ENCODE measurements around the gene GAREM2. TPM values are rescaled to one million over a fixed set of nuclear protein-coding genes. Genes with fewer than 3 reads are reported as not detected.

The GAREM2 gene
- total and polyA plus RNA-seq, 2 donors (not counting 3 experiments of a cell fraction or from before 2014, with no cell fraction given) = 3.1 to 3.7 TPM

DNA sequence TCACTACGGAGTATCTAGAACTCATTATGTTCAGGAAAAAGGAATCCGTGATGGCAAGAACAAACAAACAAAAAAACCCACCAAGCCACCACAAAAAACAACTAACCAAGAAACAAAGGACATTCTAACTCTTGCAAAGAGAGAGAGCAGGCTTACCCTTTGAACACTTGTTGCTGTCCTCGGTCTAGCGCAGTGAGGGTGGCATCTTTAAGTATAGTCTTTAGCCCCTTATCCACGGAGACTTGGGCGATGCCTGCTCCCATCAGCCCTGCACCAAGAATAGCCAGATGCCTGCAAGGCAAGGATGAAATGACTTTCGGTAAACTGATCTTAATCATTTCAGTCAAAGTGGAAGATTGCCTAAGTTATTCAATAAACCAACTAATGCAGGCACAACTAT lies 31.0 kb downstream of the GAREM2 start:
- Histone ChIP-seq H3K27ac (ENCODE audit: insufficient read depth, low read depth, low read length) (no peak overlapping the region), H3K9me3 (replicated peaks; ENCODE audit: control insufficient read depth, insufficient read depth, low read length) (no peaks in the 10 kb centered on the region), H2AFZ (ENCODE audit: low read depth, low read length) (no peak overlapping the region), H3K9me1 (replicated peaks; ENCODE audit: control insufficient read depth, extremely low read depth, insufficient read depth, low read length) (no peaks in the 10 kb centered on the region), H3K9ac (replicated peaks; ENCODE audit: extremely low read depth, insufficient read depth, low read length) (no peak overlapping the region), H3K4me1 (ENCODE audit: control insufficient read depth, extremely low read depth, insufficient read depth, low read length) (no peaks in the 10 kb centered on the region), H3K4me2 (ENCODE audit: insufficient read depth, low read length) (no peak overlapping the region), H4K20me1 (replicated peaks; ENCODE audit: control insufficient read depth, extremely low read depth, insufficient read depth, low read length) (no peaks in the 10 kb centered on the region), H3K27me3 (ENCODE audit: control insufficient read depth in 2 of 2, insufficient read depth in 2 of 2, low read length in 2 of 2) (no peaks in the 10 kb centered on the region), H3K79me2 (ENCODE audit: control insufficient read depth, insufficient read depth, low read length) (no peaks in the 10 kb centered on the region), H3K36me3 (ENCODE audit: control insufficient read depth in 2 of 2, extremely low read depth in 1 of 2, insufficient read depth in 2 of 2, low read length in 2 of 2) (peaks cover 11 to 24% of the 10 kb centered on the region in 2 experiments), H3K4me3 (replicated peaks in 1 of 3; ENCODE audit: insufficient read depth in 1 of 3, low read depth in 1 of 3, low read length in 3 of 3) (no peak overlapping the region)
- intact Hi-C loops (cut with micrococcal nuclease) (no loop called here), dilution Hi-C loops (cut with MboI; ENCODE audit: extremely low pct_ligation_motif_present, low sequenced_read_pairs) (no loop called here)
- no peak for TF ChIP-seq POLR2A (IDR thresholded peaks at IDR 0.05; ENCODE audit: low read depth, low read length)
- no peak for FAIRE-seq
- no peak for DNase-seq (ENCODE audit: low read depth, low spot score)
- ChIA-PET CTCF (no interaction called here), POLR2A (no interaction called here)
- no TSS peak for BruUV-seq (replicated peaks)

DNA sequence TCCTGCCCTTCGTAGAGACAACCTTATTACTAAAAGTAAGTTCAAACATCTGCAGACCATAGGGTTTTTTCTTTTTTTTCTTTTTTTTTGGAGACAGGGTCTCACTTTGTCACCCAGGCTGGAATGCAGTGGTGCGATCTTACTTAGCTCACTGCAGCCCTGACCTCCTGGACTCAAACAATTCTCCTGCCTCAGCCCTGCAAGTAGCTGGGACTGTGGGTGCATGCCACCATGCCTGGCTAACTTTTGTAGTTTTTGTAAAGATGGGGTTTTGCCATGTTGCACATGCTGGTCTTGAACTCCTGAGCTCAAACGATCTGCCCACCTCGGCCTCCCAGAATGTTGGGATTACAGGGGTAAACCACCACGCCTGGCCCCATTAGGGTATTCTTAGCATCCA lies 39.1 kb downstream of the GAREM2 start:
- no peaks in the 10 kb centered on the region for H3K9me3 ChIP-seq (replicated peaks; ENCODE audit: control insufficient read depth, insufficient read depth, low read length)
- H3K4me3 ChIP-seq (replicated peaks in 1 of 3; ENCODE audit: insufficient read depth in 1 of 3, low read depth in 1 of 3, low read length in 3 of 3) = no peak overlapping the region
- POLR2A ChIA-PET = no interaction called here
- intact Hi-C loops (cut with micrococcal nuclease) (no loop called here), dilution Hi-C loops (cut with MboI; ENCODE audit: extremely low pct_ligation_motif_present, low sequenced_read_pairs) (no loop called here)
- H2AFZ ChIP-seq (ENCODE audit: low read depth, low read length) = no peak overlapping the region
- no TSS peak for BruUV-seq (replicated peaks)
- no peak for DNase-seq (ENCODE audit: low read depth, low spot score)
- no peaks in the 10 kb centered on the region for H3K79me2 ChIP-seq (ENCODE audit: control insufficient read depth, insufficient read depth, low read length)
- peaks cover 20 to 40% of the 10 kb centered on the region in 2 experiments for H3K36me3 ChIP-seq (ENCODE audit: control insufficient read depth in 2 of 2, extremely low read depth in 1 of 2, insufficient read depth in 2 of 2, low read length in 2 of 2)
- H3K4me1 ChIP-seq (ENCODE audit: control insufficient read depth, extremely low read depth, insufficient read depth, low read length) = no peaks in the 10 kb centered on the region
- no peak overlapping the region for H3K27ac ChIP-seq (ENCODE audit: insufficient read depth, low read depth, low read length)
- TF ChIP-seq POLR2AphosphoS5 (IDR thresholded peaks at IDR 0.05; ENCODE audit: insufficient read depth, low read depth, low read length) (no peak), EZH2 (IDR thresholded peaks at IDR 0.05; ENCODE audit: borderline replicate concordance, low read depth, low read length, severe bottlenecking) (no peak), MYC (IDR thresholded peaks at IDR 0.05; ENCODE audit: low read depth, low read length) (no peak), JUN (IDR thresholded peaks at IDR 0.05; ENCODE audit: borderline replicate concordance, insufficient read depth, insufficient read length, low read depth) (no peak), POLR2A (IDR thresholded peaks at IDR 0.05; ENCODE audit: low read depth, low read length) (no peak), GATA2 (IDR thresholded peaks at IDR 0.05; ENCODE audit: insufficient read depth, insufficient read length, low read depth, low read length) (no peak), FOS (IDR thresholded peaks at IDR 0.05; ENCODE audit: borderline replicate concordance, insufficient read depth, low read length) (no peak)
- TF ChIP-seq, protein P1, sequence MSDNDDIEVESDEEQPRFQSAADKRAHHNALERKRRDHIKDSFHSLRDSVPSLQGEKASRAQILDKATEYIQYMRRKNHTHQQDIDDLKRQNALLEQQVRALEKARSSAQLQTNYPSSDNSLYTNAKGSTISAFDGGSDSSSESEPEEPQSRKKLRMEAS (IDR thresholded peaks at IDR 0.05; ENCODE audit: insufficient read depth, insufficient read length) = no peak
- TF ChIP-seq, protein P2, sequence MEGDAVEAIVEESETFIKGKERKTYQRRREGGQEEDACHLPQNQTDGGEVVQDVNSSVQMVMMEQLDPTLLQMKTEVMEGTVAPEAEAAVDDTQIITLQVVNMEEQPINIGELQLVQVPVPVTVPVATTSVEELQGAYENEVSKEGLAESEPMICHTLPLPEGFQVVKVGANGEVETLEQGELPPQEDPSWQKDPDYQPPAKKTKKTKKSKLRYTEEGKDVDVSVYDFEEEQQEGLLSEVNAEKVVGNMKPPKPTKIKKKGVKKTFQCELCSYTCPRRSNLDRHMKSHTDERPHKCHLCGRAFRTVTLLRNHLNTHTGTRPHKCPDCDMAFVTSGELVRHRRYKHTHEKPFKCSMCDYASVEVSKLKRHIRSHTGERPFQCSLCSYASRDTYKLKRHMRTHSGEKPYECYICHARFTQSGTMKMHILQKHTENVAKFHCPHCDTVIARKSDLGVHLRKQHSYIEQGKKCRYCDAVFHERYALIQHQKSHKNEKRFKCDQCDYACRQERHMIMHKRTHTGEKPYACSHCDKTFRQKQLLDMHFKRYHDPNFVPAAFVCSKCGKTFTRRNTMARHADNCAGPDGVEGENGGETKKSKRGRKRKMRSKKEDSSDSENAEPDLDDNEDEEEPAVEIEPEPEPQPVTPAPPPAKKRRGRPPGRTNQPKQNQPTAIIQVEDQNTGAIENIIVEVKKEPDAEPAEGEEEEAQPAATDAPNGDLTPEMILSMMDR (IDR thresholded peaks at IDR 0.05; ENCODE audit: extremely low read depth in 1 of 2, insufficient read depth in 1 of 2, low read depth in 1 of 2, low read length in 2 of 2) = no peak
- CTCF ChIA-PET = no interaction called here
- H3K9me1 ChIP-seq (replicated peaks; ENCODE audit: control insufficient read depth, extremely low read depth, insufficient read depth, low read length) = no peaks in the 10 kb centered on the region
- no peak overlapping the region for H3K4me2 ChIP-seq (ENCODE audit: insufficient read depth, low read length)
- no peak for FAIRE-seq
- H3K9ac ChIP-seq (replicated peaks; ENCODE audit: extremely low read depth, insufficient read depth, low read length) = no peak overlapping the region
- no peaks in the 10 kb centered on the region for H3K27me3 ChIP-seq (ENCODE audit: control insufficient read depth in 2 of 2, insufficient read depth in 2 of 2, low read length in 2 of 2)
- no peaks in the 10 kb centered on the region for H4K20me1 ChIP-seq (replicated peaks; ENCODE audit: control insufficient read depth, extremely low read depth, insufficient read depth, low read length)

Data from endothelial cell of umbilical vein (primary cell).